ENCODE data around the gene KCTD5. TPM values are rescaled to one million over a fixed set of nuclear protein-coding genes. Genes with fewer than 3 reads are reported as not detected.

Gene KCTD5
- total RNA-seq, 1 experiment from 2014 or later, result 42.1 TPM

DNA sequence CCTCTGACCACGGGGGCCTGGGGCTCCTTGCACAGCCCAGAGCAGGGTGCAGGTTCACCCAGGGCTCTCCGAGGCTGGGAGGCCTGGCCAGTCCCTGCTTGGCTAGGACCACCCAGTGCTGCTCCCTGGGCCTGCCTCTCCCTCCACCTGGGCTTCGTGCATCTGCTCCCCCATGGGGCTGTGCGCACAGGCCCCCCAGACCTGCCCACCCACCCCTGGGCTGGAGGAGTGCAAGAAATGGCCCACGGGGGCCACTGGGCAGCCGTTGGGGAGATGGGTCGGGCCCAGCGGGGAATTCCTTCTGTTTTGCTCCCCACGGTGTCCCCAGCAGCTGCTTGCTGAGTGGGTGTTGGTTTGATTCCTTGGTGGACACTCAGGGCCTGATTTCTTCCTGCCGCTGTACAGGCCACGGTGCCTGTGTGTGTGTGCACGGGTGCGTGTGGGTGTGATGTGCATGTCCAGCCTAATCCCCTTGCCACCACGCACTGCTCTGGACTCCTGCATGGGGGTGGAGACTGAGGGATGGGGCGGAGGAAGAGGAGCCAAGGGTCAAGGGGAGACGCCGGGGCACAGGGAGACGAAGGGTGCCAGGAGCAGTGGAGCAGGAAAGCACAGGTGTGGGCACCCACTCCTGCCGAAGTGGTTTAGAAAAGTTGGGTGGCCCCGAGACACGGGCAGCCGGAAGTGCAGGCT, 29.2 kb downstream of the KCTD5 start:
- no peaks in the 10 kb centered on the region for H3K27me3 ChIP-seq (ENCODE audit: insufficient read depth, low read length)
- POLR2A ChIA-PET, result no interaction called here
- H3K9ac ChIP-seq (ENCODE audit: low read length), result no peak overlapping the region
- ATAC-seq (peak; percentile 17; the same call in 1 of the 2 replicates), DNase-seq (ENCODE audit: low read depth, low spot score) (no peak)
- H3K36me3 ChIP-seq (ENCODE audit: control insufficient read depth in 1 of 2, insufficient read depth in 2 of 2, low read length in 2 of 2), result 0 out of 4 replicates have a peak, but pooled peaks cover 3 to 4% of the 10 kb centered on the region in 2 experiments
- RAD21 ChIA-PET (ENCODE audit: low non-redundant PET in 1 of 2, low total read pairs in 2 of 2, uncharacterized antibody in 2 of 2, unreplicated experiment in 2 of 2), result no interaction called here
- H3K79me2 ChIP-seq (ENCODE audit: insufficient read depth, low read length), result no peaks in the 10 kb centered on the region
- H3K9me2 ChIP-seq (ENCODE audit: insufficient read depth), result no peaks in the 10 kb centered on the region
- H2AFZ ChIP-seq (ENCODE audit: low read depth, low read length, poor library complexity, severe bottlenecking), result no peak overlapping the region
- H3K9me3 ChIP-seq (ENCODE audit: control insufficient read depth in 1 of 2, insufficient read depth in 1 of 2, low read depth in 1 of 2, low read length in 2 of 2), result no peaks in the 10 kb centered on the region
- no peak overlapping the region for H3K27ac ChIP-seq (ENCODE audit: low read depth, low read length)
- BruUV-seq (replicated peaks), result no TSS peak
- intact Hi-C loops (cut with micrococcal nuclease), result no loop called here
- H3K4me2 ChIP-seq (ENCODE audit: low read length), result no peak overlapping the region
- no peaks in the 10 kb centered on the region for H4K20me1 ChIP-seq (ENCODE audit: insufficient read depth)
- no peak for TF ChIP-seq EGR1 (IDR thresholded peaks at IDR 0.05; ENCODE audit: low read depth)
- TF ChIP-seq TCF7L2 (IDR thresholded peaks at IDR 0.05; ENCODE audit: borderline replicate concordance, extremely low read depth, insufficient read depth, insufficient read length), result no peak
- TF ChIP-seq CBX3 (IDR thresholded peaks at IDR 0.05; ENCODE audit: low read depth), result no peak
- no peak for TF ChIP-seq POLR2AphosphoS5 (IDR thresholded peaks at IDR 0.05; ENCODE audit: low read depth, low read length)
- no peaks in the 10 kb centered on the region for H3K4me1 ChIP-seq (ENCODE audit: control insufficient read depth in 1 of 2, insufficient read depth in 2 of 2, low read length in 2 of 2)
- no peak overlapping the region for H3K4me3 ChIP-seq (replicated peaks in 1 of 2; ENCODE audit: low read depth in 1 of 2, low read length in 2 of 2)
- CTCF ChIA-PET, result no interaction called here

- Histone ChIP-seq H3K27ac (ENCODE audit: low read depth, low read length) (no peak overlapping the region), H3K27me3 (ENCODE audit: insufficient read depth, low read length) (no peaks in the 10 kb centered on the region), H3K9me2 (ENCODE audit: insufficient read depth) (no peaks in the 10 kb centered on the region), H3K79me2 (ENCODE audit: insufficient read depth, low read length) (no peaks in the 10 kb centered on the region), H3K9me3 (ENCODE audit: control insufficient read depth in 1 of 2, insufficient read depth in 1 of 2, low read depth in 1 of 2, low read length in 2 of 2) (no peaks in the 10 kb centered on the region), H4K20me1 (ENCODE audit: insufficient read depth) (no peaks in the 10 kb centered on the region), H2AFZ (ENCODE audit: low read depth, low read length, poor library complexity, severe bottlenecking) (no peak overlapping the region), H3K4me1 (ENCODE audit: control insufficient read depth in 1 of 2, insufficient read depth in 2 of 2, low read length in 2 of 2) (no peaks in the 10 kb centered on the region), H3K4me2 (ENCODE audit: low read length) (no peak overlapping the region), H3K36me3 (ENCODE audit: control insufficient read depth in 1 of 2, insufficient read depth in 2 of 2, low read length in 2 of 2) (0 out of 4 replicates have a peak, but pooled peaks cover 3 to 4% of the 10 kb centered on the region in 2 experiments), H3K9ac (ENCODE audit: low read length) (no peak overlapping the region), H3K4me3 (replicated peaks in 1 of 2; ENCODE audit: low read depth in 1 of 2, low read length in 2 of 2) (no peak overlapping the region)
- ATAC-seq, result no peak
- RAD21 ChIA-PET (ENCODE audit: low non-redundant PET in 1 of 2, low total read pairs in 2 of 2, uncharacterized antibody in 2 of 2, unreplicated experiment in 2 of 2), result no interaction called here
- TF ChIP-seq, protein P1, sequence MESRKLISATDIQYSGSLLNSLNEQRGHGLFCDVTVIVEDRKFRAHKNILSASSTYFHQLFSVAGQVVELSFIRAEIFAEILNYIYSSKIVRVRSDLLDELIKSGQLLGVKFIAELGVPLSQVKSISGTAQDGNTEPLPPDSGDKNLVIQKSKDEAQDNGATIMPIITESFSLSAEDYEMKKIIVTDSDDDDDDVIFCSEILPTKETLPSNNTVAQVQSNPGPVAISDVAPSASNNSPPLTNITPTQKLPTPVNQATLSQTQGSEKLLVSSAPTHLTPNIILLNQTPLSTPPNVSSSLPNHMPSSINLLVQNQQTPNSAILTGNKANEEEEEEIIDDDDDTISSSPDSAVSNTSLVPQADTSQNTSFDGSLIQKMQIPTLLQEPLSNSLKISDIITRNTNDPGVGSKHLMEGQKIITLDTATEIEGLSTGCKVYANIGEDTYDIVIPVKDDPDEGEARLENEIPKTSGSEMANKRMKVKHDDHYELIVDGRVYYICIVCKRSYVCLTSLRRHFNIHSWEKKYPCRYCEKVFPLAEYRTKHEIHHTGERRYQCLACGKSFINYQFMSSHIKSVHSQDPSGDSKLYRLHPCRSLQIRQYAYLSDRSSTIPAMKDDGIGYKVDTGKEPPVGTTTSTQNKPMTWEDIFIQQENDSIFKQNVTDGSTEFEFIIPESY (IDR thresholded peaks at IDR 0.05; ENCODE audit: extremely low read depth, insufficient replicate concordance, low read length), result no peak
- TF ChIP-seq RAD21 (IDR thresholded peaks at IDR 0.05; ENCODE audit: low read depth) (no peak), ATF3 (IDR thresholded peaks at IDR 0.05) (no peak), POLR2A (IDR thresholded peaks at IDR 0.05; ENCODE audit: borderline replicate concordance, extremely low read depth, insufficient read depth, insufficient read length) (no peak), SIN3A (IDR thresholded peaks at IDR 0.05; ENCODE audit: low read depth) (no peak), CEBPB (IDR thresholded peaks at IDR 0.05; ENCODE audit: low read depth) (no peak), CBX3 (IDR thresholded peaks at IDR 0.05; ENCODE audit: low read depth) (no peak), FOSL1 (IDR thresholded peaks at IDR 0.05; ENCODE audit: low read depth) (no peak), ELF1 (IDR thresholded peaks at IDR 0.05; ENCODE audit: borderline replicate concordance, low read depth) (no peak), MAX (IDR thresholded peaks at IDR 0.05) (no peak)
- TF ChIP-seq, protein P2, sequence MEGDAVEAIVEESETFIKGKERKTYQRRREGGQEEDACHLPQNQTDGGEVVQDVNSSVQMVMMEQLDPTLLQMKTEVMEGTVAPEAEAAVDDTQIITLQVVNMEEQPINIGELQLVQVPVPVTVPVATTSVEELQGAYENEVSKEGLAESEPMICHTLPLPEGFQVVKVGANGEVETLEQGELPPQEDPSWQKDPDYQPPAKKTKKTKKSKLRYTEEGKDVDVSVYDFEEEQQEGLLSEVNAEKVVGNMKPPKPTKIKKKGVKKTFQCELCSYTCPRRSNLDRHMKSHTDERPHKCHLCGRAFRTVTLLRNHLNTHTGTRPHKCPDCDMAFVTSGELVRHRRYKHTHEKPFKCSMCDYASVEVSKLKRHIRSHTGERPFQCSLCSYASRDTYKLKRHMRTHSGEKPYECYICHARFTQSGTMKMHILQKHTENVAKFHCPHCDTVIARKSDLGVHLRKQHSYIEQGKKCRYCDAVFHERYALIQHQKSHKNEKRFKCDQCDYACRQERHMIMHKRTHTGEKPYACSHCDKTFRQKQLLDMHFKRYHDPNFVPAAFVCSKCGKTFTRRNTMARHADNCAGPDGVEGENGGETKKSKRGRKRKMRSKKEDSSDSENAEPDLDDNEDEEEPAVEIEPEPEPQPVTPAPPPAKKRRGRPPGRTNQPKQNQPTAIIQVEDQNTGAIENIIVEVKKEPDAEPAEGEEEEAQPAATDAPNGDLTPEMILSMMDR (IDR thresholded peaks at IDR 0.05 in 2 of 3, conservative IDR thresholded peaks at IDR 0.05 in 1 of 3; ENCODE audit: borderline replicate concordance in 1 of 3, insufficient read depth in 1 of 3, low read depth in 2 of 3, low read length in 2 of 3), result no peak
- DNase-seq (ENCODE audit: low read depth, low spot score), result no peak
- CTCF ChIA-PET, result no interaction called here
- POLR2A ChIA-PET, result no interaction called here
- intact Hi-C loops (cut with micrococcal nuclease), result no loop called here
- BruUV-seq (replicated peaks), result no TSS peak
Observed at GRCh38 chr16:2712063-2712441, 29.7 kb downstream of the KCTD5 start.
